Activated effector memory CD4-positive, alpha-beta T cell treated with Interleukin-2 at 50 U/mL for 16 hours (primary cell): ENCODE measurements around the gene TOMM40.
"Not testable (repeated sequence)": the region's sequence is repeated elsewhere in the genome, so short reads cannot be mapped to it uniquely, and the experiment has no call there.

Experiments
- DNase-seq: peaks from one replicate; pipeline ENCODE4 v3.0.0-alpha.2; 2020

The TOMM40 gene

GRCh38 chr19:44872661-44873060 lies 18.4 kb upstream of the TOMM40 start:
- no peak for DNase-seq

GRCh38 chr19:44874317-44874716 lies 16.7 kb upstream of the TOMM40 start:
- no peak for DNase-seq

GRCh38 chr19:44875666-44876451 lies 15.2 kb upstream of the TOMM40 start:
- no peak for DNase-seq

GRCh38 chr19:44876930-44877535 lies 14.0 kb upstream of the TOMM40 start:
- DNase-seq, result no peak

GRCh38 chr19:44878120-44878865 lies 12.8 kb upstream of the TOMM40 start:
- no peak for DNase-seq

GRCh38 chr19:44879309-44880065 lies 11.6 kb upstream of the TOMM40 start:
- DNase-seq, result no peak

GRCh38 chr19:44882063-44882462 lies 9.0 kb upstream of the TOMM40 start:
- no peak for DNase-seq

GRCh38 chr19:44882619-44883397 lies 8.2 kb upstream of the TOMM40 start:
- not testable (repeated sequence) for DNase-seq

- no peak for DNase-seq
Observed at GRCh38 chr19:44883922-44884321, 7.1 kb upstream of the TOMM40 start.

GRCh38 chr19:44884566-44884965 lies 6.5 kb upstream of the TOMM40 start:
- no peak for DNase-seq

GRCh38 chr19:44886141-44886540 lies 4.9 kb upstream of the TOMM40 start:
- DNase-seq, result no peak

- DNase-seq, result no peak
Observed at GRCh38 chr19:44887648-44888047, 3.4 kb upstream of the TOMM40 start.

- not testable (repeated sequence) for DNase-seq
Observed at GRCh38 chr19:44888335-44888734, 2.7 kb upstream of the TOMM40 start.

- DNase-seq, result no peak
Observed at GRCh38 chr19:44889830-44890365, 1.2 kb upstream of the TOMM40 start.

GRCh38 chr19:44890366-44891015 lies 563 bp upstream of the TOMM40 start:
- DNase-seq, result no peak

GRCh38 chr19:44892932-44893331 lies 1.9 kb downstream of the TOMM40 start:
- no peak for DNase-seq

- DNase-seq, result no peak
Observed at GRCh38 chr19:44893332-44894051, 2.4 kb downstream of the TOMM40 start.

- DNase-seq, result no peak
Observed at GRCh38 chr19:44894052-44894400, 3.0 kb downstream of the TOMM40 start.

GRCh38 chr19:44894946-44895345 lies 3.9 kb downstream of the TOMM40 start:
- DNase-seq, result no peak

GRCh38 chr19:44897835-44898234 lies 6.8 kb downstream of the TOMM40 start:
- no peak for DNase-seq
